A673 (cell line): ENCODE measurements around the gene ST8SIA1. TPM values are rescaled to one million over a fixed set of nuclear protein-coding genes. Genes with fewer than 3 reads are reported as not detected.

ENCODE experiments used
- BruUV-seq: library from RNA; stranded (reverse); fragments of 400-500 nt; replicated peaks from 2 replicates; lab custom pipeline; 2021; lab: Mats Ljungman, UMichigan
- CTCF ChIA-PET: fragments of 300-600 bp; sonication (Branson Sonifier 250); formaldehyde crosslinking; loops from one replicate; lab custom pipeline; 2022; ENCODE audit warnings: antibody characterized with exemption; lab: Charles Lee
- POLR2A ChIA-PET: fragments of 300-600 bp; sonication (Branson Sonifier 250); formaldehyde crosslinking; loops from one replicate; lab custom pipeline; 2022; ENCODE audit warnings: antibody characterized with exemption; ENCODE audit not compliant: low non-redundant PET; lab: Charles Lee
- DNase-seq: peaks from one replicate; pipeline ENCODE4 v3.0.0-alpha.2; 2015; ENCODE audit warnings: low spot score
- H3K27ac ChIP-seq: fragments of 200-600 bp; sonication (generic); 2 replicates; pipeline ENCODE4 v1.5.1; 2016; ENCODE audit warnings: mixed run types, low read depth, mild to moderate bottlenecking, mixed read lengths, antibody characterized with exemption, low read length; ENCODE audit not compliant: poor library complexity, severe bottlenecking
- H3K27me3 ChIP-seq: fragments of 200-600 bp; sonication (generic); replicated peaks from 2 replicates; pipeline ENCODE4 v1.6.1; 2017; ENCODE audit warnings: mixed run types, low read depth, mild to moderate bottlenecking, mixed read lengths, antibody characterized with exemption, low read length; ENCODE audit not compliant: insufficient read depth, poor library complexity
- H3K36me3 ChIP-seq: fragments of 200-600 bp; sonication (generic); 2 replicates; pipeline ENCODE4 v1.6.1; 2016; ENCODE audit warnings: mixed run types, mild to moderate bottlenecking, mixed read lengths, antibody characterized with exemption, low read length; ENCODE audit not compliant: insufficient read depth, poor library complexity, severe bottlenecking
- H3K4me1 ChIP-seq: fragments of 200-600 bp; sonication (generic); 2 replicates; pipeline ENCODE4 v1.6.1; 2017; ENCODE audit warnings: mixed run types, mild to moderate bottlenecking, mixed read lengths, antibody characterized with exemption, low read length; ENCODE audit not compliant: insufficient read depth, poor library complexity, severe bottlenecking
- H3K4me3 ChIP-seq: fragments of 200-600 bp; sonication (generic); 2 replicates; pipeline ENCODE4 v1.5.1; 2016; ENCODE audit warnings: low read depth, mixed run types, mild to moderate bottlenecking, mixed read lengths, low read length; ENCODE audit not compliant: poor library complexity, severe bottlenecking
- H3K9me3 ChIP-seq: fragments of 200-600 bp; sonication (generic); 2 replicates; pipeline ENCODE4 v1.6.1; 2016; ENCODE audit warnings: mixed run types, low read depth, mild to moderate bottlenecking, mixed read lengths, antibody characterized with exemption, low read length; ENCODE audit not compliant: poor library complexity, severe bottlenecking
- EZH2 ChIP-seq: fragments of 200-600 bp; sonication (generic); IDR thresholded peaks from 2 replicates; pipeline ENCODE4 v1.6.1; 2017; ENCODE audit warnings: borderline replicate concordance, low read depth, mild to moderate bottlenecking, mixed read lengths, antibody characterized with exemption, low read length; ENCODE audit not compliant: poor library complexity, severe bottlenecking
- intact Hi-C: fragments of 100-400 bp; cut with micrococcal nuclease; formaldehyde crosslinking; loops from one replicate; pipeline ENCODE4 v1.10.0; 2022; ENCODE audit not compliant: unreplicated experiment
- total RNA-seq: library from RNA; stranded (reverse); gene quantifications from 2 replicates; pipeline ENCODE4 v1.2.3, GENCODE V29; 2021
- TF ChIP-seq, protein P1 (sequence below): fragments of 300-800, 200-600 bp; sonication (generic); conservative IDR thresholded peaks from 2 replicates; pipeline ENCODE4 v1.5.1; 2017; ENCODE audit warnings: low read depth, mild to moderate bottlenecking, antibody characterized with exemption, low read length, moderate library complexity, mixed read lengths

ST8SIA1 gene
- total RNA-seq, 1 experiment from 2014 or later, result 0.28 TPM

DNA sequence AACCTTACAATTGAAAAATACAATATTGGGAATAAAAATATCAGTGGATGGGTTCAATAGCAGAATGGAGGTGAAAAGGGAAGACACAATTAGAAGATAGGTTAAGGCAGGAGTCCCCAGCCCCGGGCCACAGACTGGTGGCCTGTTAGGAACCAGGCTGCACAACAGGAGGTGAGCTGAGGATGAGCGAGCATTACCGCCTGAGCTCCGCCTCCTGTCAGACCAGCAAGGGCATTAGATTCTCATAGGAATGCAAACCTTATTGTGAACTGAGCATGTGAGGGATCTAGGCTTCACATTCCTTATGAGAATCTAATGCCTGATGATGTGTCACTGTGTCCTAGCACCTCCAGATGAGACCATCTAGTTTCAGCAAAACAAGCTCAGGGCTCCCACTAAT lies 27.3 kb upstream of the ST8SIA1 start:
- TF ChIP-seq EZH2, result no peak
- TF ChIP-seq, protein P1, sequence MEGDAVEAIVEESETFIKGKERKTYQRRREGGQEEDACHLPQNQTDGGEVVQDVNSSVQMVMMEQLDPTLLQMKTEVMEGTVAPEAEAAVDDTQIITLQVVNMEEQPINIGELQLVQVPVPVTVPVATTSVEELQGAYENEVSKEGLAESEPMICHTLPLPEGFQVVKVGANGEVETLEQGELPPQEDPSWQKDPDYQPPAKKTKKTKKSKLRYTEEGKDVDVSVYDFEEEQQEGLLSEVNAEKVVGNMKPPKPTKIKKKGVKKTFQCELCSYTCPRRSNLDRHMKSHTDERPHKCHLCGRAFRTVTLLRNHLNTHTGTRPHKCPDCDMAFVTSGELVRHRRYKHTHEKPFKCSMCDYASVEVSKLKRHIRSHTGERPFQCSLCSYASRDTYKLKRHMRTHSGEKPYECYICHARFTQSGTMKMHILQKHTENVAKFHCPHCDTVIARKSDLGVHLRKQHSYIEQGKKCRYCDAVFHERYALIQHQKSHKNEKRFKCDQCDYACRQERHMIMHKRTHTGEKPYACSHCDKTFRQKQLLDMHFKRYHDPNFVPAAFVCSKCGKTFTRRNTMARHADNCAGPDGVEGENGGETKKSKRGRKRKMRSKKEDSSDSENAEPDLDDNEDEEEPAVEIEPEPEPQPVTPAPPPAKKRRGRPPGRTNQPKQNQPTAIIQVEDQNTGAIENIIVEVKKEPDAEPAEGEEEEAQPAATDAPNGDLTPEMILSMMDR, result no peak
- H3K9me3 ChIP-seq, result peaks cover 5% of the 10 kb centered on the region
- intact Hi-C loops, result no loop called here
- H3K27ac ChIP-seq, result no peak overlapping the region
- H3K27me3 ChIP-seq, result no peaks in the 10 kb centered on the region
- H3K4me1 ChIP-seq, result no peaks in the 10 kb centered on the region
- no peak overlapping the region for H3K4me3 ChIP-seq
- ChIA-PET POLR2A (no interaction called here), CTCF (no interaction called here)
- no peak for DNase-seq
- H3K36me3 ChIP-seq, result no peaks in the 10 kb centered on the region
- no TSS peak for BruUV-seq

DNA sequence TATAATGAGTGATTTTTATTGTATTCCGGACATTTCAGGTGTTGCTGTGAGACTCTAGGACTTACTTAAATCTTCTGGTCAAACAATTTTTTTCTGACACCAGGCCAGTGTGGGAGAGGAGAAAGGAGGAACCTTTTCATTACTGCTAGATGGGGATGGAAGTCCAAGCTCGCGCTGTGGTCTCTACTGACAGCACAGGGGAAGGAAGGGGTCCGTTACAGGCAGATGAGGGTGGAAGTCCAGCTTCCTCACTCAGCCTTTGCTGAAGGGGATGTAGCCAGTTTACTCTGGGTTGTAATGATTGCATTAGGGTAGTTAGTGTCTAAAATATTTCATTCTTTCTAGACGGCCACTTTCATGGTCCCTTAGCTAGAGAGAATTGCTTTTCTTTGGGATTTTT lies 26.3 kb upstream of the ST8SIA1 start:
- H3K36me3 ChIP-seq, result no peaks in the 10 kb centered on the region
- POLR2A ChIA-PET, result no interaction called here
- H3K27ac ChIP-seq, result no peak overlapping the region
- no peak for DNase-seq
- H3K4me3 ChIP-seq, result no peak overlapping the region
- H3K9me3 ChIP-seq, result peaks cover 5% of the 10 kb centered on the region
- TF ChIP-seq EZH2, result no peak
- TF ChIP-seq, protein P1, result no peak
- intact Hi-C loops, result no loop called here
- CTCF ChIA-PET, result no interaction called here
- no TSS peak for BruUV-seq
- H3K4me1 ChIP-seq, result no peaks in the 10 kb centered on the region
- no peaks in the 10 kb centered on the region for H3K27me3 ChIP-seq

DNA sequence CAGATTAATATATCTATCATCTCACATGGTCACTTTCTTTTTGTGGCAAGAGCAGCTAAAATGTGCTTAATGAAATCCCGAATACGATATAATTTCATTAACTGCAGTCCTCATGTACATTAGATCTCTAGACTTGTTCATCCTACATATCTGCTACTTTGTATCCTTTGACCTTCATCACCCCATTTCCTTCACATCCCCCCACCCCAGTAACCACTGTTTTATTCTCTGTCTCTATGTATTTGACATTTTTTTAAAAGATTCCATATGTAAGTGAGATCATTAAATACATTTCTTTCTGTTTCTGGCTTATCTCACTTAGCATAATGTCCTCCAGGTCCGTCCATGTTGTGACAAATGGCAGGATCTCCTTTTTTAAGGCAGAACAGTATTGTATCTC lies 23.0 kb upstream of the ST8SIA1 start:
- intact Hi-C loops, result no loop called here
- POLR2A ChIA-PET, result no interaction called here
- TF ChIP-seq EZH2, result no peak
- TF ChIP-seq, protein P1, result no peak

More for the DNA sequence above, 23.0 kb upstream of the ST8SIA1 start:
- BruUV-seq, result no TSS peak
- CTCF ChIA-PET, result no interaction called here
- Histone ChIP-seq H3K36me3 (no peaks in the 10 kb centered on the region), H3K4me1 (no peaks in the 10 kb centered on the region), H3K4me3 (no peak overlapping the region), H3K27ac (no peak overlapping the region), H3K27me3 (no peaks in the 10 kb centered on the region), H3K9me3 (no peaks in the 10 kb centered on the region)
- DNase-seq, result no peak
